Activated naive CD8-positive, alpha-beta T cell treated with anti-CD3 and anti-CD28 coated beads, Interleukin-2, amount 10 ng/mL, durations not matched to agents 7 days and 5 days (primary cell): Measurements from ENCODE around the gene BPI. TPM values are rescaled to one million over a fixed set of nuclear protein-coding genes. Genes with fewer than 3 reads are reported as not detected.
A peak's percentile ranks its signal among the peaks of the same experiment; 100 is the strongest.
"Not testable (repeated sequence)": the region's sequence is repeated elsewhere in the genome, so short reads cannot be mapped to it uniquely, and the experiment has no call there.

Experiments used
- ATAC-seq: fragments of 150-1000 bp; cut with Tn5 transposase; one replicate; pipeline ENCODE4 v1.10.0; 2021; ENCODE audit warnings: low read depth, moderate library complexity
- POLR2A ChIA-PET: fragments of 350-600 bp; sonication (Branson Sonifier 250); formaldehyde crosslinking; loops from one replicate; lab custom pipeline; 2021; ENCODE audit warnings: antibody characterized with exemption; lab: Charles Lee
- DNase-seq: peaks from one replicate; pipeline ENCODE4 v3.0.0; 2021
- H3K27ac Mint-ChIP-seq: one replicate; pipeline ENCODE4 v1.8.0; 2022; ENCODE audit warnings: mild to moderate bottlenecking, mixed read lengths
- H3K27me3 Mint-ChIP-seq: one replicate; pipeline ENCODE4 v1.8.0; 2022; ENCODE audit warnings: mild to moderate bottlenecking, moderate library complexity, mixed read lengths
- H3K36me3 Mint-ChIP-seq: one replicate; pipeline ENCODE4 v1.8.0; 2021; ENCODE audit warnings: mild to moderate bottlenecking, mixed read lengths
- H3K4me1 Mint-ChIP-seq: one replicate; pipeline ENCODE4 v1.8.0; 2021; ENCODE audit warnings: mixed read lengths
- H3K4me3 Mint-ChIP-seq: one replicate; pipeline ENCODE4 v1.8.0; 2022; ENCODE audit warnings: mild to moderate bottlenecking, moderate library complexity, mixed read lengths
- H3K9me3 Mint-ChIP-seq: one replicate; pipeline ENCODE4 v1.8.0; 2021; ENCODE audit warnings: mixed read lengths
- total RNA-seq, 2 experiments: library from RNA; stranded (reverse); gene quantifications; one replicate each; pipeline ENCODE4 v1.2.3, GENCODE V29; 2021

BPI gene
- total RNA-seq: not detected

- POLR2A ChIA-PET: no interaction called here
- ATAC-seq (peak; percentile 54), DNase-seq (peak; percentile 35)
- Mint-ChIP-seq H3K4me1 (peaks cover 23% of the 10 kb centered on the region), H3K9me3 (no peaks in the 10 kb centered on the region), H3K27me3 (peaks cover 52% of the 10 kb centered on the region), H3K36me3 (no peaks in the 10 kb centered on the region), H3K4me3 (peak within 1 kb of the TSS; percentile 39), H3K27ac (no peak within 1 kb of the TSS)
Measured at GRCh38 chr20:38303908-38304379, at the start of gene BPI. TSS of gene BPI (plus strand) at chr20:38304156. CDS start at chr20:38304224, 68 bp downstream.

GRCh38 chr20:38254621-38255020 lies 49.3 kb upstream of the BPI start:
- POLR2A ChIA-PET, ATAC-seq, H3K9me3 Mint-ChIP-seq, DNase-seq, H3K4me1 Mint-ChIP-seq, H3K4me3 Mint-ChIP-seq, H3K27ac Mint-ChIP-seq, H3K36me3 Mint-ChIP-seq: not testable (repeated sequence)
- H3K27me3 Mint-ChIP-seq: peaks cover 18% of the 10 kb centered on the region

GRCh38 chr20:38255393-38255792 lies 48.6 kb upstream of the BPI start:
- Mint-ChIP-seq H3K4me3 (no peak overlapping the region), H3K27ac (no peak overlapping the region), H3K9me3 (no peaks in the 10 kb centered on the region), H3K4me1 (no peaks in the 10 kb centered on the region), H3K27me3 (peaks cover 26% of the 10 kb centered on the region), H3K36me3 (no peaks in the 10 kb centered on the region)
- DNase-seq (no peak), ATAC-seq (no peak)
- POLR2A ChIA-PET: no interaction called here

- Mint-ChIP-seq H3K27me3 (peaks cover 31% of the 10 kb centered on the region), H3K9me3 (no peaks in the 10 kb centered on the region), H3K4me3 (no peak overlapping the region), H3K36me3 (no peaks in the 10 kb centered on the region), H3K4me1 (peaks cover 2% of the 10 kb centered on the region), H3K27ac (no peak overlapping the region)
- POLR2A ChIA-PET: no interaction called here
- ATAC-seq (no peak), DNase-seq (no peak)
Measured at GRCh38 chr20:38256021-38256420, 47.9 kb upstream of the BPI start.

GRCh38 chr20:38256966-38257365 lies 47.0 kb upstream of the BPI start:
- H3K27me3 Mint-ChIP-seq: peaks cover 38% of the 10 kb centered on the region
- POLR2A ChIA-PET: no interaction called here
- peaks cover 2% of the 10 kb centered on the region for H3K4me1 Mint-ChIP-seq
- no peaks in the 10 kb centered on the region for H3K9me3 Mint-ChIP-seq
- H3K36me3 Mint-ChIP-seq: no peaks in the 10 kb centered on the region
- H3K27ac Mint-ChIP-seq: no peak overlapping the region
- ATAC-seq (no peak), DNase-seq (no peak)
- no peak overlapping the region for H3K4me3 Mint-ChIP-seq

DNA sequence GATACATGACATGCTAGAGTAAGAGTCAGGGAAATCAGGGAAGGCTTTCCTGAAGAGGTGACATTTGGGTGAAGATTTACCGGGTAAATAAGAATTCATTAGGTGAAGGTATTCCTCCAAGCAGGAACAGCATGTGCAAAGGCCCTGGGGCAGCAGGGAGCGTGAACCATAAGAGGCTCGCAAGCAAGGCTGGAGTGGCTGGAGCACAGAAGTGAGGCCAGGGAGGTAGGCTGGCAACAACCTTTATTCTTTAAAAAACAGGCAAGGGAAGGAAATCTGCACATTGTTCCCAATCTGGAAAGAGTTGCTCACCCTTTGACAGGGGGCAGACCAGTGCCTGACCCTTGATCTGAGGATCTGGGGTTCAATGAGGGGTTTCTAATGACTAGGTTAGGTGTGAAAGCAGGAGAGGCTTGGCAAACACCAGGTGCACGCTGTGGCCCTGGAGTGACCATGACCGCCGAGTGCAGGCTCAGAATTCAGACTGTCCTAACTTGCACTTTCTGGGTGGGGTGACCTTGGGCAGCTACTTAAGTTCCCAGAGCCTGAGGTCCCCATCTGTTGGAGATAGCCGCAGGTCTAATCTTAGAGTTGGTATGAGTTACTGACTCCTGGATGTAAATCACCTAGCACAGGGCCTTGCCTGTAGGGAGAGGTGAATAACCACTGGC lies 45.3 kb upstream of the BPI start:
- H3K27ac Mint-ChIP-seq: no peak overlapping the region
- POLR2A ChIA-PET: no interaction called here
- no peaks in the 10 kb centered on the region for H3K36me3 Mint-ChIP-seq
- ATAC-seq (no peak), DNase-seq (no peak)
- H3K4me3 Mint-ChIP-seq: no peak overlapping the region
- H3K9me3 Mint-ChIP-seq: no peaks in the 10 kb centered on the region
- peaks cover 45% of the 10 kb centered on the region for H3K27me3 Mint-ChIP-seq
- H3K4me1 Mint-ChIP-seq: peaks cover 2% of the 10 kb centered on the region

DNA sequence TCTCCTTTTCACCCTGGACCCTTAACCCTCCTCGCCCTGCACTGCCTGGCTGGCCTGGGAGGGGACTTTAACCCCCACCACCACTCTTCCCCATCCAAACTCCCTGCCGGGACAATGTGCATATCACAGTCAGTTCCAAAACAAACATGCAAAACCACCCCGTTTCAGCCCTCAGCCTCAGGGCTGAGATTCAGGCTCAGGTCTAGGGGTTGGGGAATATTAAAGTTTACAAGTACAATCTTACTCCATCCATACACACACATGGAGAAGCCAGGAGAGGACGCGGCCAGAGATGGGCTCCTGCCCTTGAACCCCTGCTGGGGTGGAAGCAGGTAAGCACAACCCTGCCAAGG lies 44.0 kb upstream of the BPI start:
- POLR2A ChIA-PET: interaction anchor here (0.7 kb wide), 1 partner anchor 1724 kb away, joined by 5 read pairs; no protein-coding TSS in a partner anchor
- Mint-ChIP-seq H3K9me3 (no peaks in the 10 kb centered on the region), H3K4me1 (peaks cover 2% of the 10 kb centered on the region), H3K27me3 (peaks cover 52% of the 10 kb centered on the region), H3K36me3 (no peaks in the 10 kb centered on the region), H3K4me3 (no peak overlapping the region), H3K27ac (no peak overlapping the region)
- ATAC-seq (no peak), DNase-seq (no peak)

- Mint-ChIP-seq H3K9me3 (no peaks in the 10 kb centered on the region), H3K36me3 (no peaks in the 10 kb centered on the region), H3K27me3 (peaks cover 54% of the 10 kb centered on the region), H3K27ac (no peak within 1 kb of the TSS), H3K4me3 (no peak within 1 kb of the TSS), H3K4me1 (peaks cover 2% of the 10 kb centered on the region)
- DNase-seq (no peak), ATAC-seq (no peak)
- POLR2A ChIA-PET: interaction anchor here (0.7 kb wide), 1 partner anchor 1724 kb away, joined by 5 read pairs; no protein-coding TSS in a partner anchor
Measured at GRCh38 chr20:38260378-38261053, 43.4 kb upstream of the BPI start, which contains the start of gene KIAA1755. TSS of gene KIAA1755 (minus strand) at chr20:38260735. CDS start at chr20:38260500, 235 bp downstream.

GRCh38 chr20:38261054-38261390 lies 42.9 kb upstream of the BPI start:
- peaks cover 57% of the 10 kb centered on the region for H3K27me3 Mint-ChIP-seq
- POLR2A ChIA-PET: no interaction called here
- no peak overlapping the region for H3K27ac Mint-ChIP-seq
- H3K4me1 Mint-ChIP-seq: peaks cover 2% of the 10 kb centered on the region
- no peak overlapping the region for H3K4me3 Mint-ChIP-seq
- no peak for DNase-seq
- no peak for ATAC-seq
- H3K36me3 Mint-ChIP-seq: no peaks in the 10 kb centered on the region
- H3K9me3 Mint-ChIP-seq: no peaks in the 10 kb centered on the region

GRCh38 chr20:38262931-38263330 lies 41.0 kb upstream of the BPI start:
- ATAC-seq: no peak
- POLR2A ChIA-PET: no interaction called here
- H3K9me3 Mint-ChIP-seq: no peaks in the 10 kb centered on the region
- H3K27me3 Mint-ChIP-seq: peaks cover 55% of the 10 kb centered on the region
- no peak for DNase-seq
- no peaks in the 10 kb centered on the region for H3K36me3 Mint-ChIP-seq
- H3K4me1 Mint-ChIP-seq: peaks cover 2% of the 10 kb centered on the region
- H3K4me3 Mint-ChIP-seq: no peak overlapping the region
- H3K27ac Mint-ChIP-seq: no peak overlapping the region

DNA sequence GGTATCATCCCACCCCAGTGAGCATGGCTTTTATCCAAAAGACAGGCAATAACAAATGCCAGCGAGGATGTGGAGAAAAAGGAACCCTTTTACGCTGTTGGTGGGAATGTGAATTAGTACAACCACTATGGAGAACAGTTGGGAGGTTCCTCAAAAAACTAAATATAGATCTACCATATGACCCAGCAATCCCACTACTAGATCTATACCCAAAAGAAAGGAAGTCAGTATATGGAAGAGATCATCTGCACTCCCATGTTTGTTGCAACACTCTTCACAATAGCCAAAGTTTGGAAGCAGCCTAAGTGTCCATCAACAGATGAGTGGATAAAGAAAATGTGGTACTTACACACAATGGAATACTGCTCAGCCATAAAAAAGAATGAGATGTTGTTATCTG lies 37.5 kb upstream of the BPI start:
- Mint-ChIP-seq H3K36me3 (no peaks in the 10 kb centered on the region), H3K27me3 (peaks cover 31% of the 10 kb centered on the region), H3K4me1 (no peaks in the 10 kb centered on the region), H3K27ac (no peak overlapping the region), H3K9me3 (peaks cover 3% of the 10 kb centered on the region), H3K4me3 (no peak overlapping the region)
- no peak for ATAC-seq
- no peak for DNase-seq
- POLR2A ChIA-PET: no interaction called here

DNA sequence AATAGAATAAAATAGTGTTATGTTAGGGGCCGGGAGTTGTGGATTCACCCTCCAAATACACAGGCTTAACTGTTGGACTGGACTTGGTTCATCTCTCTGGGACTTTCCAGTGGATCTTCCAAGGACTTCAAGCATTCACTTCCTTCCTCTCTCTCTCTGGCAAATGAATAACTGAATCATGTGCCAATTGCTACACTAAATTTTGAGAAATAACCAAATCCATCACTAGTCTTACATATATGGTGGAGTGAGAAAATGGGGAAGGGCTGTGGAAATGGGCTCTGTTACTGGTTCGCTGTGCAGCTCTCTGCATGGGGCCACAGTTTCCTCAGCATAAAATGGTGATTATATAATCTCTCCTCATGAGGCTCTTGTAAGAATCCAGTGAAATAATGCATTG lies 36.7 kb upstream of the BPI start:
- no peak for DNase-seq
- no peak for ATAC-seq
- Mint-ChIP-seq H3K4me3 (no peak overlapping the region), H3K27ac (no peak overlapping the region), H3K9me3 (peaks cover 3% of the 10 kb centered on the region), H3K36me3 (no peaks in the 10 kb centered on the region), H3K4me1 (no peaks in the 10 kb centered on the region), H3K27me3 (peaks cover 26% of the 10 kb centered on the region)
- POLR2A ChIA-PET: no interaction called here

DNA sequence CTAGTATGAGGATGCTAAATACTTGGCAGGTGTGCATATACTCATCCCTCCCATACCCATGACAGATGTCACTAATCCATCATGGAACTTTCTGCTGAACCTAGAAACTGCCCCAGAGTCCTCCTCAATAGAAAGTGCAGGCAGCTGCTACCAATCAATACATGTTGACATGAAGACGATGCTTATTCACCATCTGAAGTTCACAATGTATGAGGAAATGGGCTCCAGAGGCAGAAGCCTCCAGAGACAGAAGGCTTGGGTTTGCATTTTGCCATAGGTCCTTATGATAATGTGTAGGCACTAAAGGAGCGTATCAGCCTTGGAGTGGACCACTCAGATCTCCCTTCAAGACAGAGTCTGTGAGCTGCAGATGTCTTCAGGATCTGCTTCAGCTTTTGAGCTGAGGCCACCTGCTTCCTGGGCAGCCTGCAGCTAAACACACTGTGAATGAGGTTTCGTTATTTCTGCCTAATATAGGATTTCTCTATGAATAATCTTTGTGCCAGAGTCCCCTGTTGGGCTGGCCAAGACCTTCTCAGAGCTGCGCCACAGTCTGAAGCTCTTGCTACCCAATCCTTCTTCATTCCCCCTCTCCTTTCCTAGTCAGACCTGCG lies 35.9 kb upstream of the BPI start:
- H3K36me3 Mint-ChIP-seq: no peaks in the 10 kb centered on the region
- H3K9me3 Mint-ChIP-seq: peaks cover 3% of the 10 kb centered on the region
- H3K4me3 Mint-ChIP-seq: no peak overlapping the region
- DNase-seq (no peak), ATAC-seq (no peak)
- peaks cover 29% of the 10 kb centered on the region for H3K27me3 Mint-ChIP-seq
- POLR2A ChIA-PET: no interaction called here
- no peak overlapping the region for H3K27ac Mint-ChIP-seq
- no peaks in the 10 kb centered on the region for H3K4me1 Mint-ChIP-seq

- no peaks in the 10 kb centered on the region for H3K36me3 Mint-ChIP-seq
Measured at GRCh38 chr20:38269040-38269439, 34.9 kb upstream of the BPI start.

More at GRCh38 chr20:38269040-38269439, 34.9 kb upstream of the BPI start:
- Mint-ChIP-seq H3K4me1 (no peaks in the 10 kb centered on the region), H3K9me3 (peaks cover 3% of the 10 kb centered on the region), H3K27ac (no peak overlapping the region), H3K27me3 (peaks cover 30% of the 10 kb centered on the region), H3K4me3 (no peak overlapping the region)
- no peak for ATAC-seq
- POLR2A ChIA-PET: no interaction called here
- no peak for DNase-seq
